Lower leg skin (tissue), 3 donors: Measurements from ENCODE around the gene IL3RA.

Experiments
- POLR2A ChIP-seq, 2 donors: fragments of 450-650 bp; IDR thresholded peaks; one replicate each; pipeline ENCODE4 v1.6.1; 2016 to 2017; ENCODE audit warnings: antibody characterized with exemption in 2 of 2, mild to moderate bottlenecking in 1 of 2, moderate library complexity in 1 of 2
- TF ChIP-seq, protein P1 (sequence below), 3 donors: fragments of 450-650 bp; IDR thresholded peaks; one replicate each; pipeline ENCODE4 v1.5.1; 2016; ENCODE audit warnings: antibody characterized with exemption in 3 of 3, mild to moderate bottlenecking in 3 of 3, moderate library complexity in 2 of 3

DNA sequence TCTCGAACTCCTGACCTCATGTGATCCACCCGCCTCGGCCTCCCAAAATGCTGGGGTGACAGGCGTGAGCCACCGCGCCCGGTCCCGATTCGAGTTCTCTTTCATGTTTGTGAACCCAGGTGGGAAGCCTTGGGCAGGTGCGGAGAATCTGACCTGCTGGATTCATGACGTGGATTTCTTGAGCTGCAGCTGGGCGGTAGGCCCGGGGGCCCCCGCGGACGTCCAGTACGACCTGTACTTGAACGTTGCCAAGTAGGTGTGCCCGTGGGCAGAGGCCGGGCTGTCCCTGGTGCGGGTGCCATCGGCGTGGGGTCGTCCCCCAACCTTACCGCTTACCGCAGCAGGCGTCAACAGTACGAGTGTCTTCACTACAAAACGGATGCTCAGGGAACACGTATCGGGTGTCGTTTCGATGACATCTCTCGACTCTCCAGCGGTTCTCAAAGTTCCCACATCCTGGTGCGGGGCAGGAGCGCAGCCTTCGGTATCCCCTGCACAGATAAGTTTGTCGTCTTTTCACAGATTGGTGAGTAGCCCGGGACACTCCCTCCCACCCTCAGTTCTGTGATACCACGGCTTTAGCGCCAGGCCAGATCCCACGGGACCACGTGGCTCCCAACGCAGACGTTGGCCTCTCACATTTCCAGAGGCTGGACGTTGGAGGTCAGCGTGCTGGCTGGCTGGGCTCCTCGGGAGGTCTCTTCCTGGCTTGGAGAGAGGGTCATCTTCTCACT is 15.6 kb downstream of the IL3RA start:
- no peak for TF ChIP-seq POLR2A (IDR thresholded peaks at IDR 0.05)
- TF ChIP-seq, protein P1, sequence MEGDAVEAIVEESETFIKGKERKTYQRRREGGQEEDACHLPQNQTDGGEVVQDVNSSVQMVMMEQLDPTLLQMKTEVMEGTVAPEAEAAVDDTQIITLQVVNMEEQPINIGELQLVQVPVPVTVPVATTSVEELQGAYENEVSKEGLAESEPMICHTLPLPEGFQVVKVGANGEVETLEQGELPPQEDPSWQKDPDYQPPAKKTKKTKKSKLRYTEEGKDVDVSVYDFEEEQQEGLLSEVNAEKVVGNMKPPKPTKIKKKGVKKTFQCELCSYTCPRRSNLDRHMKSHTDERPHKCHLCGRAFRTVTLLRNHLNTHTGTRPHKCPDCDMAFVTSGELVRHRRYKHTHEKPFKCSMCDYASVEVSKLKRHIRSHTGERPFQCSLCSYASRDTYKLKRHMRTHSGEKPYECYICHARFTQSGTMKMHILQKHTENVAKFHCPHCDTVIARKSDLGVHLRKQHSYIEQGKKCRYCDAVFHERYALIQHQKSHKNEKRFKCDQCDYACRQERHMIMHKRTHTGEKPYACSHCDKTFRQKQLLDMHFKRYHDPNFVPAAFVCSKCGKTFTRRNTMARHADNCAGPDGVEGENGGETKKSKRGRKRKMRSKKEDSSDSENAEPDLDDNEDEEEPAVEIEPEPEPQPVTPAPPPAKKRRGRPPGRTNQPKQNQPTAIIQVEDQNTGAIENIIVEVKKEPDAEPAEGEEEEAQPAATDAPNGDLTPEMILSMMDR (IDR thresholded peaks at IDR 0.05) = no peak
